H1 (cell line): Measurements from ENCODE around the gene RALGAPB. TPM values are rescaled to one million over a fixed set of nuclear protein-coding genes. Genes with fewer than 3 reads are reported as not detected.

Experiments used
- CTCF ChIA-PET: fragments of 300-600 bp; sonication (Branson Sonifier 250); formaldehyde crosslinking; loops from one replicate; lab custom pipeline; 2021; ENCODE audit not compliant: partially characterized antibody; lab: Charles Lee
- POLR2A ChIA-PET: fragments of 300-600 bp; sonication (Branson Sonifier 250); formaldehyde crosslinking; loops from one replicate; lab custom pipeline; 2021; ENCODE audit warnings: inconsistent platforms; ENCODE audit not compliant: partially characterized antibody; lab: Charles Lee
- DNase-seq, 2 experiments: peaks; one replicate each; pipeline versions ENCODE4 v3.0.0 to v3.0.0-alpha.2; 2010 to 2022; ENCODE audit warnings: low spot score in 2 of 2, low read depth in 1 of 2, mixed read lengths in 1 of 2
- FAIRE-seq: peaks from 2 replicates; lab custom pipeline; 2011; peaks lifted over from hg19 to GRCh38; lab: Jason Lieb, UNC
- H2AFZ ChIP-seq: 2 replicates; pipeline ENCODE4 v1.8.1; 2012; ENCODE audit warnings: low read length, inconsistent platforms
- H2AK5ac ChIP-seq: 2 replicates; pipeline ENCODE4 v1.6.1; 2013; ENCODE audit warnings: low read depth, low read length
- H2BK120ac ChIP-seq: replicated peaks from 2 replicates; pipeline ENCODE3; 2013; ENCODE audit warnings: low read depth, low read length, inconsistent platforms
- H2BK12ac ChIP-seq: 2 replicates; pipeline ENCODE4 v1.6.1; 2013; ENCODE audit warnings: low read depth, low read length
- H2BK15ac ChIP-seq: 2 replicates; pipeline ENCODE4 v1.6.1; 2013; ENCODE audit warnings: low read length
- H2BK20ac ChIP-seq: 2 replicates; pipeline ENCODE4 v1.6.1; 2013; ENCODE audit warnings: low read length
- H2BK5ac ChIP-seq: 2 replicates; pipeline ENCODE4 v1.6.1; 2013; ENCODE audit warnings: low read depth, low read length
- H3K14ac ChIP-seq: 2 replicates; pipeline ENCODE4 v1.6.1; 2013; ENCODE audit warnings: inconsistent platforms; ENCODE audit not compliant: insufficient read length
- H3K18ac ChIP-seq: 2 replicates; pipeline ENCODE4 v1.6.1; 2013; ENCODE audit warnings: low read length; ENCODE audit errors: extremely low read depth
- H3K23ac ChIP-seq: 2 replicates; pipeline ENCODE4 v1.6.1; 2013; ENCODE audit warnings: inconsistent platforms; ENCODE audit not compliant: insufficient read length
- H3K23me2 ChIP-seq: 2 replicates; pipeline ENCODE4 v1.6.1; 2013; ENCODE audit warnings: low read depth, low read length
- H3K27ac ChIP-seq: 2 replicates; pipeline ENCODE4 v1.6.1; 2011; ENCODE audit warnings: low read depth, low read length, inconsistent platforms
- H3K27me3 ChIP-seq, 4 experiments: replicated peaks in 1 of 4; 1 replicate in 1 of 4; 2 replicates in 3 of 4; pipeline versions ENCODE4 v1.6.1 to v1.8.1; 2011 to 2013; ENCODE audit warnings: low read length in 3 of 4, mild to moderate bottlenecking in 3 of 4, inconsistent platforms in 2 of 4, mixed read lengths in 2 of 4, moderate library complexity in 1 of 4; ENCODE audit not compliant: control insufficient read depth in 3 of 4, insufficient read depth in 3 of 4; ENCODE audit errors: extremely low read depth in 1 of 4
- H3K36me3 ChIP-seq, 4 experiments: 2 replicates each; pipeline versions ENCODE4 v1.6.1 to v1.8.1; 2011 to 2013; ENCODE audit warnings: mild to moderate bottlenecking in 4 of 4, low read length in 3 of 4, moderate library complexity in 2 of 4, control low read depth in 1 of 4, inconsistent platforms in 1 of 4; ENCODE audit not compliant: insufficient read depth in 4 of 4, control insufficient read depth in 2 of 4
- H3K4ac ChIP-seq: replicated peaks from 2 replicates; pipeline ENCODE3; 2013; ENCODE audit warnings: low read length, low read depth, mixed read lengths, inconsistent platforms; ENCODE audit not compliant: insufficient read length
- H3K4me1 ChIP-seq, 4 experiments: replicated peaks in 1 of 4; 1 replicate in 1 of 4; 2 replicates in 3 of 4; pipeline versions ENCODE4 v1.6.1 to v1.8.1; 2011 to 2013; ENCODE audit warnings: low read length in 3 of 4, inconsistent platforms in 2 of 4, mixed read lengths in 1 of 4; ENCODE audit not compliant: insufficient read depth in 4 of 4, control insufficient read depth in 3 of 4
- H3K4me2 ChIP-seq, 2 experiments: 2 replicates each; pipeline versions ENCODE4 v1.6.1 to v1.8.1; 2011 to 2013; ENCODE audit warnings: low read depth in 2 of 2, low read length in 2 of 2, control low read depth in 1 of 2, inconsistent platforms in 1 of 2, mild to moderate bottlenecking in 1 of 2; ENCODE audit not compliant: insufficient read depth in 1 of 2
- H3K4me3 ChIP-seq, 4 experiments: fragments of 200-600, 300-600 bp in 1 of 4; sonication (generic), shearing (Covaris generic), sonication (Bioruptor Twin) in 1 of 4; 2 replicates each; pipeline versions ENCODE4 v1.5.1 to v1.8.1; 2011 to 2016; ENCODE audit warnings: low read length in 4 of 4, low read depth in 3 of 4, control low read depth in 2 of 4, inconsistent platforms in 2 of 4, mild to moderate bottlenecking in 2 of 4, mixed read lengths in 1 of 4, moderate library complexity in 1 of 4; ENCODE audit not compliant: insufficient read depth in 2 of 4; ENCODE audit errors: extremely low read depth in 1 of 4
- H3K56ac ChIP-seq: replicated peaks from 2 replicates; pipeline ENCODE3; 2013; ENCODE audit warnings: low read depth, mild to moderate bottlenecking, mixed read lengths, low read length, inconsistent platforms; ENCODE audit not compliant: insufficient read length
- H3K79me1 ChIP-seq: 2 replicates; pipeline ENCODE4 v1.6.1; 2013; ENCODE audit warnings: low read depth, low read length, control low read depth
- H3K79me2 ChIP-seq, 2 experiments: 2 replicates each; pipeline versions ENCODE4 v1.6.1 to v1.8.1; 2012 to 2013; ENCODE audit warnings: low read length in 2 of 2, mild to moderate bottlenecking in 2 of 2, inconsistent platforms in 1 of 2; ENCODE audit not compliant: insufficient read depth in 2 of 2, control insufficient read depth in 1 of 2
- H3K9ac ChIP-seq, 4 experiments: replicated peaks in 1 of 4; 1 replicate in 1 of 4; 2 replicates in 3 of 4; pipeline versions ENCODE4 v1.6.1 to v1.8.1; 2011 to 2013; ENCODE audit warnings: low read depth in 3 of 4, low read length in 3 of 4, control low read depth in 2 of 4, mild to moderate bottlenecking in 2 of 4, moderate library complexity in 2 of 4, inconsistent platforms in 1 of 4; ENCODE audit errors: extremely low read depth in 1 of 4
- H3K9me3 ChIP-seq, 2 experiments: 2 replicates each; pipeline versions ENCODE4 v1.6.1 to v1.8.1; 2012 to 2013; ENCODE audit warnings: mild to moderate bottlenecking in 2 of 2, moderate library complexity in 2 of 2, control low read depth in 1 of 2, inconsistent platforms in 1 of 2, low read depth in 1 of 2, low read length in 1 of 2, mixed read lengths in 1 of 2; ENCODE audit not compliant: insufficient read depth in 2 of 2
- H4K20me1 ChIP-seq, 2 experiments: replicated peaks in 1 of 2; 2 replicates each; pipeline versions ENCODE3 to v1.8.1; 2011 to 2013; ENCODE audit warnings: inconsistent platforms in 2 of 2, low read length in 2 of 2, mild to moderate bottlenecking in 1 of 2; ENCODE audit not compliant: insufficient read depth in 2 of 2, control insufficient read depth in 1 of 2
- H4K5ac ChIP-seq: 2 replicates; pipeline ENCODE4 v1.6.1; 2013; ENCODE audit warnings: low read length, low read depth, mixed read lengths, inconsistent platforms; ENCODE audit not compliant: insufficient read length
- H4K8ac ChIP-seq: 2 replicates; pipeline ENCODE4 v1.8.0; 2013; ENCODE audit warnings: mild to moderate bottlenecking, moderate library complexity, low read length, inconsistent platforms; ENCODE audit not compliant: insufficient read depth; ENCODE audit errors: extremely low read depth
- H4K91ac ChIP-seq: replicated peaks from 2 replicates; pipeline ENCODE3; 2013; ENCODE audit warnings: low read length, mixed read lengths, inconsistent platforms; ENCODE audit not compliant: insufficient read length
- BRCA1 ChIP-seq: IDR thresholded peaks from 2 replicates; pipeline ENCODE4 v1.6.1; 2012; ENCODE audit warnings: low read depth, low read length, improper control_type of control experiment
- CBX8 ChIP-seq: fragments of 300-800, 300-1000 bp; sonication (generic); IDR thresholded peaks from 2 replicates; pipeline ENCODE4 v1.7.1; 2016; ENCODE audit warnings: low read depth, low read length, borderline replicate concordance
- GABPA ChIP-seq: IDR thresholded peaks from 2 replicates; pipeline ENCODE4 v1.6.1; 2011; ENCODE audit warnings: mild to moderate bottlenecking, low read length, moderate library complexity, borderline replicate concordance; ENCODE audit not compliant: insufficient read depth
- KDM5A ChIP-seq: fragments of 200-600 bp; IDR thresholded peaks from 2 replicates; pipeline ENCODE4 v1.7.1; 2012; ENCODE audit warnings: mild to moderate bottlenecking, low read length, inconsistent platforms, mixed read lengths
- RFX5 ChIP-seq: IDR thresholded peaks from 2 replicates; pipeline ENCODE4 v1.6.1; 2011; ENCODE audit warnings: low read depth, low read length, improper control_type of control experiment, borderline replicate concordance
- SIN3A ChIP-seq, 2 experiments: IDR thresholded peaks in 1 of 2; conservative IDR thresholded peaks in 1 of 2; 2 replicates each; pipeline ENCODE4 v1.6.1; 2011 to 2012; ENCODE audit warnings: low read length in 2 of 2, improper control_type of control experiment in 1 of 2, low read depth in 1 of 2, mild to moderate bottlenecking in 1 of 2
- WGBS, 2 experiments: shearing (Covaris generic) in 1 of 2; methylation state at CpG; one replicate each; pipeline versions ENCODE4 v1.1.6 to v1.1.7; 2013 to 2015; ENCODE audit warnings: low lambda C conversion rate in 2 of 2, mixed read lengths in 2 of 2, inconsistent platforms in 1 of 2, low coverage in 1 of 2, missing lambda C conversion rate in 1 of 2; ENCODE audit not compliant: insufficient replicate concordance in 2 of 2, insufficient coverage in 1 of 2, insufficient read length in 1 of 2; ENCODE audit errors: extremely low coverage in 1 of 2, missing lambda C conversion rate in 1 of 2; 5-methylcytosine and 5-hydroxymethylcytosine counted together
- polyA plus RNA-seq, 7 experiments: library from polyadenylated mRNA; depleted of rRNA in 3 of 7; stranded (reverse) in 5 of 7; unstranded in 2 of 7; fragments of >200 nt in 5 of 7; fragments of 200-250 nt in 2 of 7; gene quantifications; 1 replicate in 5 of 7; 2 replicates in 1 of 7; 4 replicates in 1 of 7; pipeline versions ENCODE4 v1.2.1 to v1.2.3, GENCODE V29; 2011 to 2013; ENCODE audit warnings: missing spikeins in 2 of 7, mixed read lengths in 2 of 7
- total RNA-seq: library from RNA; stranded (reverse); fragmentation: NEBNext Ultra II Directional; extraction: Animal tissue kit (Norgen Biotek cat#: 25700); gene quantifications from 2 replicates; pipeline ENCODE4 v1.2.1, GENCODE V29; 2021

The RALGAPB gene
- total and polyA plus RNA-seq, 2 of the 8 experiments (the other 6 are each of a cell fraction or from before 2014, with no cell fraction given) = 10.6 to 35.1 TPM

- WGBS, 2 experiments = 91% methylated on average over 3 of the region's 3 CpGs; no CpG with 5 or more reads in 1 of the 2 experiments
- TF ChIP-seq BRCA1 = no peak
- no peak for TF ChIP-seq GABPA
- TF ChIP-seq SIN3A (conservative IDR thresholded peaks at IDR 0.05 in 1 of 2, IDR thresholded peaks at IDR 0.05 in 1 of 2; ENCODE audit: low read depth in 1 of 2, low read length in 2 of 2) = no peak
- no peak for TF ChIP-seq CBX8
- no peak for TF ChIP-seq KDM5A
- no peak for TF ChIP-seq RFX5
- TF ChIP-seq, all 59 proteins: peak for 0
- Histone ChIP-seq H2BK20ac (no peak overlapping the region), H2AK5ac (no peak overlapping the region), H3K4me1 (peaks cover 0 to 6% (median under 1%) of the 10 kb centered on the region in 4 experiments; a peak in 5 of 7 replicates), H4K91ac (no peak overlapping the region), H3K9me3 (no peaks in the 10 kb centered on the region; a peak in 1 of 4 replicates), H3K4me2 (no peak overlapping the region), H2BK15ac (no peak overlapping the region), H3K18ac (no peak overlapping the region), H3K23me2 (peaks cover 2% of the 10 kb centered on the region; the same call in 1 of the 2 replicates), H3K27ac (no peak overlapping the region), H4K5ac (no peak overlapping the region), H3K14ac (no peak overlapping the region), H3K23ac (no peak overlapping the region), H3K79me2 (no peaks in the 10 kb centered on the region), H3K36me3 (no peaks in the 10 kb centered on the region), H3K4ac (no peak overlapping the region), H2BK120ac (no peak overlapping the region), H3K27me3 (no peaks in the 10 kb centered on the region), H2BK12ac (no peak overlapping the region), H4K8ac (no peak overlapping the region), H2AFZ (no peak overlapping the region), H3K9ac (no peak overlapping the region), H3K4me3 (no peak overlapping the region), H4K20me1 (no peaks in the 10 kb centered on the region), H3K56ac (no peak overlapping the region), H3K79me1 (no peaks in the 10 kb centered on the region), H2BK5ac (no peak overlapping the region)
- DNase-seq = no peak
- ChIA-PET POLR2A (interaction anchor here (2.8 kb wide), 1 partner anchor 32 kb away, joined by 14 read pairs; the partner anchor contains the start of gene SNHG17), CTCF (interaction anchor here (1.3 to 7.9 kb wide), 2 partner anchors 14 to 19 kb away, joined by 4 to 60 read pairs; no protein-coding TSS in a partner anchor)
- no peak for FAIRE-seq
These were observed 5.7 kb upstream of the RALGAPB start for GRCh38 chr20:38466983-38467382.
